ENCODE measurements around the gene ZNF407. TPM values are rescaled to one million over a fixed set of nuclear protein-coding genes. Genes with fewer than 3 reads are reported as not detected.

Gene ZNF407
- 4.5 TPM for polyA plus RNA-seq (2013, experiment 1 of 2)
- 3.8 TPM for polyA plus RNA-seq (2013, experiment 2 of 2)

GRCh38 chr18:74597662-74598349 lies at the start of gene ZNF407:
ZNF407 (plus strand) TSS chr18:74597870; CDS start chr18:74631020, 33,150 bp downstream.
- WGBS, 2 experiments (ENCODE audit: insufficient coverage in 2 of 2), result 0% methylated on average over 35 to 46 of the region's 64 CpGs
- Histone ChIP-seq H3K9me3 (ENCODE audit: control insufficient read depth, low read length) (no peaks in the 10 kb centered on the region), H3K4me3 (ENCODE audit: extremely low read depth, insufficient read depth, low read length, poor library complexity, severe bottlenecking) (peak within 1 kb of the TSS; percentile 86), H3K27ac (ENCODE audit: low read depth, low read length, severe bottlenecking) (peak within 1 kb of the TSS; percentile 94), H3K4me1 (ENCODE audit: control insufficient read depth, insufficient read depth, low read length, poor library complexity, severe bottlenecking) (peaks cover 6% of the 10 kb centered on the region), H3K36me3 (ENCODE audit: control insufficient read depth, insufficient read depth, low read length) (peaks cover 9% of the 10 kb centered on the region)

- Histone ChIP-seq H3K27ac (ENCODE audit: low read depth, low read length, severe bottlenecking) (no peak overlapping the region), H3K4me3 (ENCODE audit: extremely low read depth, insufficient read depth, low read length, poor library complexity, severe bottlenecking) (no peak overlapping the region)
- WGBS, 2 experiments (ENCODE audit: insufficient coverage in 2 of 2), result 78 to 89% methylated on average over 1 of the region's 1 CpG
Observed at GRCh38 chr18:74549591-74550104, 48.0 kb upstream of the ZNF407 start.

GRCh38 chr18:74550886-74551285 lies 46.8 kb upstream of the ZNF407 start:
- Histone ChIP-seq H3K4me3 (ENCODE audit: extremely low read depth, insufficient read depth, low read length, poor library complexity, severe bottlenecking) (no peak overlapping the region), H3K27ac (ENCODE audit: low read depth, low read length, severe bottlenecking) (no peak overlapping the region), H3K9me3 (ENCODE audit: control insufficient read depth, low read length) (peaks cover 40% of the 10 kb centered on the region), H3K36me3 (ENCODE audit: control insufficient read depth, insufficient read depth, low read length) (no peaks in the 10 kb centered on the region), H3K4me1 (ENCODE audit: control insufficient read depth, insufficient read depth, low read length, poor library complexity, severe bottlenecking) (no peaks in the 10 kb centered on the region)
- WGBS, 2 experiments (ENCODE audit: insufficient coverage in 2 of 2), result 84 to 94% methylated on average over 4 to 6 of the region's 6 CpGs

More at GRCh38 chr18:74549591-74550104, 48.0 kb upstream of the ZNF407 start:
- Histone ChIP-seq H3K4me1 (ENCODE audit: control insufficient read depth, insufficient read depth, low read length, poor library complexity, severe bottlenecking) (no peaks in the 10 kb centered on the region), H3K9me3 (ENCODE audit: control insufficient read depth, low read length) (peaks cover 40% of the 10 kb centered on the region), H3K36me3 (ENCODE audit: control insufficient read depth, insufficient read depth, low read length) (no peaks in the 10 kb centered on the region)

GRCh38 chr18:74551452-74551851 lies 46.2 kb upstream of the ZNF407 start:
- 41 to 48% methylated on average over 3 of the region's 3 CpGs for WGBS, 2 experiments (ENCODE audit: insufficient coverage in 2 of 2)
- H3K4me1 ChIP-seq (ENCODE audit: control insufficient read depth, insufficient read depth, low read length, poor library complexity, severe bottlenecking), result no peaks in the 10 kb centered on the region
- H3K36me3 ChIP-seq (ENCODE audit: control insufficient read depth, insufficient read depth, low read length), result no peaks in the 10 kb centered on the region
- no peak overlapping the region for H3K4me3 ChIP-seq (ENCODE audit: extremely low read depth, insufficient read depth, low read length, poor library complexity, severe bottlenecking)
- H3K27ac ChIP-seq (ENCODE audit: low read depth, low read length, severe bottlenecking), result no peak overlapping the region
- peaks cover 40% of the 10 kb centered on the region for H3K9me3 ChIP-seq (ENCODE audit: control insufficient read depth, low read length)

DNA sequence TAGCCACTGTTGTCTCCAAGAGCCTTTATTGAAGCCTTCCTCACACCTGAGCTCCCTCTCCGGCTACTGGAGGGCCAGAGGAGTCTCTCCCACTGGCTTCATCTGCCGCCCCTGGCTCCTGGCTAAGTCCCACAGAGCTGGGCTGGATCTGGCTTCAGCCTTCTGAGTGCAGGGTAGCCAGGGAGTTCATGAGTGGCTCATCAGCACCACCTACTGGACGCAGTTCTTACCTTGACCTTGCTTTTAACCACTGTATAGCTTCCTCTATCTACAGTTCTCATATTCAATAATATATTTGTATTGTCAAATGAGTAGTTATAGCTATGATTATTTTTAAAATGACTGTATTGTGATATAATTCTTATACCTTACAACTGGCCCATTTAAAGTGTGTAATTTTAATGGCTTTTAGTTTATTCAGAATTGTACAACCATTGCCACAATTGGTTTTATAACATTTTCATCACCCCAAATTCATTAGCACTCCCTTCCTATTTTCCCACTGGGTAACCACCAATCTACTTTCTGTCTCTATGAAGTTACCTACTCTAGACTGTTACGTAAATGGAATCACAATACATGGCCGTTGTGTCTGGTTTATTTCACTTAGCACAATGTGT lies 45.6 kb upstream of the ZNF407 start:
- Histone ChIP-seq H3K36me3 (ENCODE audit: control insufficient read depth, insufficient read depth, low read length) (no peaks in the 10 kb centered on the region), H3K4me3 (ENCODE audit: extremely low read depth, insufficient read depth, low read length, poor library complexity, severe bottlenecking) (no peak overlapping the region), H3K27ac (ENCODE audit: low read depth, low read length, severe bottlenecking) (no peak overlapping the region), H3K9me3 (ENCODE audit: control insufficient read depth, low read length) (peaks cover 40% of the 10 kb centered on the region), H3K4me1 (ENCODE audit: control insufficient read depth, insufficient read depth, low read length, poor library complexity, severe bottlenecking) (no peaks in the 10 kb centered on the region)
- 13 to 27% methylated on average over 2 to 3 of the region's 5 CpGs for WGBS, 2 experiments (ENCODE audit: insufficient coverage in 2 of 2)

GRCh38 chr18:74556126-74556525 lies 41.5 kb upstream of the ZNF407 start:
- Histone ChIP-seq H3K9me3 (ENCODE audit: control insufficient read depth, low read length) (peaks cover 5% of the 10 kb centered on the region), H3K36me3 (ENCODE audit: control insufficient read depth, insufficient read depth, low read length) (no peaks in the 10 kb centered on the region), H3K4me1 (ENCODE audit: control insufficient read depth, insufficient read depth, low read length, poor library complexity, severe bottlenecking) (no peaks in the 10 kb centered on the region), H3K4me3 (ENCODE audit: extremely low read depth, insufficient read depth, low read length, poor library complexity, severe bottlenecking) (no peak overlapping the region), H3K27ac (ENCODE audit: low read depth, low read length, severe bottlenecking) (no peak overlapping the region)
- 85 to 94% methylated on average over 5 to 6 of the region's 11 CpGs for WGBS, 2 experiments (ENCODE audit: insufficient coverage in 2 of 2)

DNA sequence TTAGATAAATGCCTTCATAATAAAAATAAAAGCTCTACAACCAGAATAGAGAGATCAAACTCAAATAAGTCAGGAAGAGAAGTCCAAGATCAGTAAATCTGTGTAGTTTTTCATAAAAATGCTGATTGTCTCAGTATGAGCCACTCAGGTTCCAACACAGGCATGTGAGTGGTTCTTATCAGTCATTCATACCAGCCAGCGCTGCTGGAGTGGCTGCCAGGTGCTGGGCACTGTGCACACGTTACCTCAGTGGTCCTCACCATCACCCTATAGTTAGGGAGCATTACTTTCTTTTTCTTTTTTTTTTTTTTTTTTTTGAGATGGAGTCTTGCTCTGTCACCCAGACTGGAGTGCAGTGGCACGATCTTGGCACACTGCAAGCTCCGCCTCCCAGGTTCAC lies 39.6 kb upstream of the ZNF407 start:
- Histone ChIP-seq H3K9me3 (ENCODE audit: control insufficient read depth, low read length) (no peaks in the 10 kb centered on the region), H3K4me1 (ENCODE audit: control insufficient read depth, insufficient read depth, low read length, poor library complexity, severe bottlenecking) (no peaks in the 10 kb centered on the region), H3K36me3 (ENCODE audit: control insufficient read depth, insufficient read depth, low read length) (no peaks in the 10 kb centered on the region), H3K27ac (ENCODE audit: low read depth, low read length, severe bottlenecking) (no peak overlapping the region), H3K4me3 (ENCODE audit: extremely low read depth, insufficient read depth, low read length, poor library complexity, severe bottlenecking) (no peak overlapping the region)
- WGBS, 2 experiments (ENCODE audit: insufficient coverage in 2 of 2), result no CpG with 5 or more reads among the region's 4 CpGs

DNA sequence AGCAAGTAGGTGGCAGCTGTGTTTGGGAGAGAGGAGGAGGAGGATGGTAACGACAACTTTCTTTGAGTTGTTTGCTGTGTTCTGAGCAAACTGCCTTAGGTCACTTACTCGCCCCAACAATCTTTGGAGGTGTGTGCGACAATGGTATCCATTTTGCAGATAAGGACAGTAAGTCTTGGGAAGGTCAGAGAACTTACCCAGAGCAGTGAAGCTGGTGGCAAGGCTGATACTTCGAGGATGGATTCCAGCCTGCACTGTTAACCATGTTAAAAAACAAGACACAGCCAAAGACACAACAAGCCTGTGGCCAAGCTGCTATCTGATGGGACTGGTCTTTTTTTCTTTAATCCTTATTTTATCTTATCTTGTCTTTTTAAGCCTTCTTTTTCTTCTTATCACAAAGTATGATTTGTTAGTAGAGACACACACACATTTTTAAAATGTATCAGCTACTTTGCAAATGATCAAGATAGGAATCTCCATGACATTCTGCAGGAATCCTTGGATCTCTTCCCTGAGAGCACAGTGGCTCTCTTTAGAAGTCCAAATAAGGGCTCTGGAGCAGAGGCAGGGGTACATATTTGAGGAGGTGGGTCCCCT lies 35.4 kb upstream of the ZNF407 start:
- Histone ChIP-seq H3K4me3 (ENCODE audit: extremely low read depth, insufficient read depth, low read length, poor library complexity, severe bottlenecking) (no peak overlapping the region), H3K4me1 (ENCODE audit: control insufficient read depth, insufficient read depth, low read length, poor library complexity, severe bottlenecking) (no peaks in the 10 kb centered on the region), H3K27ac (ENCODE audit: low read depth, low read length, severe bottlenecking) (peak overlapping the region; percentile 11), H3K36me3 (ENCODE audit: control insufficient read depth, insufficient read depth, low read length) (no peaks in the 10 kb centered on the region), H3K9me3 (ENCODE audit: control insufficient read depth, low read length) (peaks cover 14% of the 10 kb centered on the region)
- WGBS, 2 experiments (ENCODE audit: insufficient coverage in 2 of 2), result 80 to 91% methylated on average over 3 of the region's 4 CpGs

DNA sequence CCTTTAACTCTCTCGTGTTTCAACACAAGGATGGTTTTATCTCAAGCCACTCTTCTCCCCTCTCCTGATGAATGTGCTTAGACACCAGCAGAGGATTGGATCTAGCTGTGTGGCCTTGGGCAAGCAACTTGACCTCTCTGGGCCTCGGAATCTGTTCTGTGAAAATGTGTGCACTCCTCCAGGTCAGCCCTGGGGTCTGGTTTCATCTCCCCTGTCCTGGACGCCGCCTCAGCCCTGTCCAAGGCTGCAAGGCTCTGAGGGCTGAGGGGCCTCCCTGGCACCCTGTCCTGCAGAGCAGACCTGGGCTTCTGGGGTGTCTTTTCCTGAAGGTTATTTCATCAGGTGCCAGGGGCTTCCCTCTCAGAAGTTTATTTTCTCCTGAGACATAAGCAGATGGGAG lies 34.9 kb upstream of the ZNF407 start:
- H3K4me3 ChIP-seq (ENCODE audit: extremely low read depth, insufficient read depth, low read length, poor library complexity, severe bottlenecking), result no peak overlapping the region
- H3K36me3 ChIP-seq (ENCODE audit: control insufficient read depth, insufficient read depth, low read length), result no peaks in the 10 kb centered on the region
- no peaks in the 10 kb centered on the region for H3K4me1 ChIP-seq (ENCODE audit: control insufficient read depth, insufficient read depth, low read length, poor library complexity, severe bottlenecking)
- 83 to 88% methylated on average over 4 of the region's 4 CpGs for WGBS, 2 experiments (ENCODE audit: insufficient coverage in 2 of 2)
- no peak overlapping the region for H3K27ac ChIP-seq (ENCODE audit: low read depth, low read length, severe bottlenecking)
- peaks cover 19% of the 10 kb centered on the region for H3K9me3 ChIP-seq (ENCODE audit: control insufficient read depth, low read length)

- Histone ChIP-seq H3K36me3 (ENCODE audit: control insufficient read depth, insufficient read depth, low read length) (no peaks in the 10 kb centered on the region), H3K27ac (ENCODE audit: low read depth, low read length, severe bottlenecking) (no peak overlapping the region), H3K4me3 (ENCODE audit: extremely low read depth, insufficient read depth, low read length, poor library complexity, severe bottlenecking) (no peak overlapping the region), H3K4me1 (ENCODE audit: control insufficient read depth, insufficient read depth, low read length, poor library complexity, severe bottlenecking) (no peaks in the 10 kb centered on the region), H3K9me3 (ENCODE audit: control insufficient read depth, low read length) (peaks cover 20% of the 10 kb centered on the region)
- WGBS, 2 experiments (ENCODE audit: insufficient coverage in 2 of 2), result no CpG with 5 or more reads among the region's 3 CpGs
Observed at GRCh38 chr18:74563999-74564398, 33.7 kb upstream of the ZNF407 start.

Data from mesodermal cell (in vitro differentiated cells).